RCC 7860 (cell line): ENCODE results near the gene VEPH1.
A peak's percentile ranks its signal among the peaks of the same experiment; 100 is the strongest.

ENCODE experiments used
- DNase-seq: peaks from one replicate; pipeline ENCODE4 v3.0.0-alpha.2; 2015; ENCODE audit warnings: low spot score
- FAIRE-seq: peaks from 2 replicates; lab custom pipeline; 2012; peaks lifted over from hg19 to GRCh38; lab: Jason Lieb, UNC

Gene VEPH1

GRCh38 chr3:157393113-157393512, 110.1 kb downstream of the VEPH1 start:
- FAIRE-seq: no peak
- no peak for DNase-seq

GRCh38 chr3:157392104-157392503, 111.1 kb downstream of the VEPH1 start:
- DNase-seq (no peak), FAIRE-seq (no peak)

GRCh38 chr3:157390713-157391515, 112.3 kb downstream of the VEPH1 start:
- no peak for FAIRE-seq
- no peak for DNase-seq

- FAIRE-seq: no peak
- no peak for DNase-seq
Observed at GRCh38 chr3:157388976-157389375, 114.2 kb downstream of the VEPH1 start.

GRCh38 chr3:157387708-157388435, 115.3 kb downstream of the VEPH1 start:
- DNase-seq (no peak), FAIRE-seq (no peak)

GRCh38 chr3:157384491-157384890, 118.7 kb downstream of the VEPH1 start:
- FAIRE-seq (no peak), DNase-seq (no peak)

- no peak for DNase-seq
Observed at GRCh38 chr3:157384031-157384430, 119.2 kb downstream of the VEPH1 start.

GRCh38 chr3:157381606-157382005, 121.6 kb downstream of the VEPH1 start:
- no peak for DNase-seq

More at GRCh38 chr3:157384031-157384430, 119.2 kb downstream of the VEPH1 start:
- no peak for FAIRE-seq

GRCh38 chr3:157379525-157380140, 123.6 kb downstream of the VEPH1 start:
- FAIRE-seq: no peak

More at GRCh38 chr3:157381606-157382005, 121.6 kb downstream of the VEPH1 start:
- no peak for FAIRE-seq

GRCh38 chr3:157376603-157377300, 126.5 kb downstream of the VEPH1 start:
- DNase-seq (no peak), FAIRE-seq (no peak)

More at GRCh38 chr3:157379525-157380140, 123.6 kb downstream of the VEPH1 start:
- DNase-seq: no peak

- FAIRE-seq (no peak), DNase-seq (no peak)
Observed at GRCh38 chr3:157375342-157375986, 127.8 kb downstream of the VEPH1 start.

- DNase-seq: no peak
- no peak for FAIRE-seq
Observed at GRCh38 chr3:157374933-157375332, 128.3 kb downstream of the VEPH1 start.

- FAIRE-seq: no peak
Observed at GRCh38 chr3:157373783-157374182, 129.4 kb downstream of the VEPH1 start.

GRCh38 chr3:157370867-157371266, 132.3 kb downstream of the VEPH1 start:
- no peak for FAIRE-seq

More at GRCh38 chr3:157373783-157374182, 129.4 kb downstream of the VEPH1 start:
- DNase-seq: no peak

GRCh38 chr3:157369727-157370421, 133.3 kb downstream of the VEPH1 start:
- DNase-seq (peak; percentile 35), FAIRE-seq (peak; percentile 36)

More at GRCh38 chr3:157370867-157371266, 132.3 kb downstream of the VEPH1 start:
- DNase-seq: no peak

GRCh38 chr3:157368171-157368570, 135.0 kb downstream of the VEPH1 start:
- no peak for DNase-seq

GRCh38 chr3:157363393-157363792, 139.8 kb downstream of the VEPH1 start:
- DNase-seq (no peak), FAIRE-seq (no peak)

More at GRCh38 chr3:157368171-157368570, 135.0 kb downstream of the VEPH1 start:
- FAIRE-seq: no peak

- no peak for FAIRE-seq
- no peak for DNase-seq
Observed at GRCh38 chr3:157362348-157362747, 140.9 kb downstream of the VEPH1 start.

- peak; percentile 96 for FAIRE-seq
- peak; percentile 91 for DNase-seq
Observed at GRCh38 chr3:157360044-157360443, 143.2 kb downstream of the VEPH1 start.

- FAIRE-seq (no peak), DNase-seq (no peak)
Observed at GRCh38 chr3:157356541-157356940, 146.7 kb downstream of the VEPH1 start.
